Right lobe of liver (tissue), 4 donors: Measurements from ENCODE around the gene IGSF21.

Source experiments
- CTCF ChIP-seq, 4 donors: fragments of 200-600 bp in 3 of 4; fragments of 450-650 bp in 1 of 4; IDR thresholded peaks; one replicate each; pipeline versions ENCODE4 v1.5.1 to v1.8.0; 2016 to 2022; ENCODE audit warnings: antibody characterized with exemption in 4 of 4, mild to moderate bottlenecking in 2 of 4
- POLR2A ChIP-seq: fragments of 450-650 bp; IDR thresholded peaks from one replicate; pipeline ENCODE4 v1.6.1; 2017; ENCODE audit warnings: antibody characterized with exemption, mild to moderate bottlenecking
- donor health status: DM: no; HTN: no; CAD: no.
- donor health status: DM: no; HTN: no; CAD: no.
- donor health status: DM: no; HTN: yes; CAD: no.

GRCh38 chr1:18093193-18093592 lies 14.4 kb upstream of the IGSF21 start:
- TF ChIP-seq CTCF (IDR thresholded peaks at IDR 0.05) (no peak), POLR2A (no peak)
